ENCODE measurements around the gene CEP112. TPM values are rescaled to one million over a fixed set of nuclear protein-coding genes. Genes with fewer than 3 reads are reported as not detected.
"Not testable (repeated sequence)": the region's sequence is repeated elsewhere in the genome, so short reads cannot be mapped to it uniquely, and the experiment has no call there.

The CEP112 gene
- total RNA-seq, 1 experiment from 2014 or later: 41.6 TPM

DNA sequence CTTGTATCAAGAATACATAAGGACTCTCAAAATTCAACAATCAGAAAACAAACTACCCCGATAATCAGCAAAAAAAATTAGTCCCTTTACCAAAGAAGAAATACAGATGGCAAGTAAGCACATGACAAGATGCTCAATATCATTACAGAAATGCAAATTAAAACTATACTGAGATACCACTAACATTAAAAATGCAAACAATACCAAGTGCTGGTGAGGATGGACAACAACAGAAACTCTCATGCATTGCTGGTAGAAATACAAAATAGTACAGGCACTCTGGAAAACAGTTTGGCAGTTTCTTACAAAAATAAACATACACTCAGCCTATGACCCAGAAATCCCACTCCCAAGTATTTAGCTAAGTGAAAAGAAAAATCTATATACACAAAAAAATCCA, 7.5 kb downstream of the CEP112 start:
- no peak for DNase-seq
- H3K9me3 ChIP-seq (replicated peaks): 0 out of 2 replicates have a peak, but pooled peaks cover 5% of the 10 kb centered on the region
- H3K4me1 ChIP-seq: peaks cover 14% of the 10 kb centered on the region
- no peak overlapping the region for H3K4me3 ChIP-seq
- H3K27ac ChIP-seq: no peak overlapping the region
- peaks cover 80% of the 10 kb centered on the region for H3K36me3 ChIP-seq
- H3K27me3 ChIP-seq: no peaks in the 10 kb centered on the region

DNA sequence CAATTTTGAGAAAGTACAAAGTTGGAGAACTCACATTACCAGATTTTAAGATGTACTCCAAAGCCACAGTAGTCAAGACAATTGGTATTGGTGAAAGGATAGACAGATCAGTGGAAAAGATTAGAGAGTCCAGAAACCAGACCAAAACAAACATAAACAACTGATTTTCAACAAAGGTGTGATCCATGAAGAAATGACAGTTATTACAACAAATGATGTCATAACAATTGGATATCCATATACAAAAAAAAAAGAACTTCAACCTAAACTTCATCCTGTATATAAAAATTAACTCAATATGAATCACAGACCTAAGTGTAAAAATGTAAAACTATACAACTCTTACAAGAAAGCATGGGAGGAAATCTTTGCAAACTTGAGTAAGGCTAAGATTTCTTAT, 8.4 kb downstream of the CEP112 start:
- Histone ChIP-seq H3K27me3 (no peaks in the 10 kb centered on the region), H3K4me3 (no peak overlapping the region), H3K4me1 (peaks cover 8% of the 10 kb centered on the region), H3K9me3 (replicated peaks) (0 out of 2 replicates have a peak, but pooled peaks cover 5% of the 10 kb centered on the region), H3K27ac (no peak overlapping the region), H3K36me3 (peaks cover 81% of the 10 kb centered on the region)
- no peak for DNase-seq

DNA sequence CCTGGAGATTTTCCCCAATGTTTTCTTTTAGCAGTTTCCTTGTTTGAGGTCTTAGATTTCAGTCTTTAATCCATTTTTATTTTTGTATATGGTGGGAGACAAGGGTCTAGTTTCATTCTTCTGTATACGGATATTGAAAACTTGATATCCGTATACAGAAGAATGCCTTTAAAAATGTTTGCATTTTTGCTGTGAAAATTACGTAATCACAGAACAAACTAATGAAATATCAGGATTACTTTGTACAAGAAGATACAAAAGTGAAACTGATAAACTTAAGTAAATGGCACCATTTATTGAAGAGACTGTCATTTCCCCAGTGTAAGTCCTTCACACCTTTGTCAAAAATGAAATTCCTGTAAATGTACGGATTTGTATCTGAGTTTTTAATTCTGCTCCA, 13.3 kb downstream of the CEP112 start:
- Histone ChIP-seq H3K36me3 (peaks cover 99% of the 10 kb centered on the region), H3K9me3 (replicated peaks) (no peaks in the 10 kb centered on the region), H3K4me3 (no peak overlapping the region), H3K27ac (no peak overlapping the region), H3K4me1 (no peaks in the 10 kb centered on the region), H3K27me3 (no peaks in the 10 kb centered on the region)
- DNase-seq: no peak

DNA sequence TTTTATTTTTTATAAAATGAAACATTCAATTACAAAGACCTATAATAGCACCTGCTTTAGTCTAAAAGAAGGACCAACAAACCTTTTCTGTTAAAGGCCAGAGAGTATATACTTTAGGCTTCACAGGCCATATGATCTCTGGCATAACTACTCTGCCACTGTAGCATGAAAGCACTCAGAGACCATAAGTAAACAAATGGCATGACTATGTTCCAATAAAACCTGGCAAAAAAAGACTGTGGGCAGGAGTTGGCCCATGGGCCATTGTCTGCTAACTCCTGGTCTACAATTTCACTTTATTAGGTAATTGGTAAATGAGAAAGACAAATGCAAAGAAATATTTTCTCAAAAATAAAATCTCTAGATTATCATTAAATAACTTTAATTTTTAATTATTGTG, 14.9 kb downstream of the CEP112 start:
- Histone ChIP-seq H3K27me3 (no peaks in the 10 kb centered on the region), H3K4me1 (no peaks in the 10 kb centered on the region), H3K36me3 (peaks cover 99% of the 10 kb centered on the region), H3K9me3 (replicated peaks) (no peaks in the 10 kb centered on the region), H3K4me3 (no peak overlapping the region), H3K27ac (no peak overlapping the region)
- DNase-seq: no peak

DNA sequence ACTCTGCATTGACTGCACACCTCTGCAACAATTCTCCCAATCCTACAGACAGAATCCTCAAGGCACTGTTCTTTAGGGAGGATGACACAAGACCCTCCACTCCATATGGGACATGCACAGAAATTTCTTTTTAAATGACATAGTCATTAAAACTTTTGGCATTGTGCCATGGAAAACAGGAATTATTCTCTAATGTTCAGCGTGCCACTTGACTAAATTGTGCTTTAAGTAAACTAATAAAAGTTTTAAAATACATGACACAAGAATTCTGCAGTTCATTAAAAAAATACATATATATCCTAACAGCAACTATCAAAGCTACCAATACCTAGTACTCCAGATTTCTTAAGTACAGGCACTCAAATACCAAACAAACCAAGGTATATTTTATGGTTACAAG, 16.0 kb downstream of the CEP112 start:
- Histone ChIP-seq H3K4me3 (no peak overlapping the region), H3K4me1 (no peaks in the 10 kb centered on the region), H3K27me3 (no peaks in the 10 kb centered on the region), H3K36me3 (peaks cover 94% of the 10 kb centered on the region), H3K27ac (no peak overlapping the region), H3K9me3 (replicated peaks) (no peaks in the 10 kb centered on the region)
- DNase-seq: no peak

DNA sequence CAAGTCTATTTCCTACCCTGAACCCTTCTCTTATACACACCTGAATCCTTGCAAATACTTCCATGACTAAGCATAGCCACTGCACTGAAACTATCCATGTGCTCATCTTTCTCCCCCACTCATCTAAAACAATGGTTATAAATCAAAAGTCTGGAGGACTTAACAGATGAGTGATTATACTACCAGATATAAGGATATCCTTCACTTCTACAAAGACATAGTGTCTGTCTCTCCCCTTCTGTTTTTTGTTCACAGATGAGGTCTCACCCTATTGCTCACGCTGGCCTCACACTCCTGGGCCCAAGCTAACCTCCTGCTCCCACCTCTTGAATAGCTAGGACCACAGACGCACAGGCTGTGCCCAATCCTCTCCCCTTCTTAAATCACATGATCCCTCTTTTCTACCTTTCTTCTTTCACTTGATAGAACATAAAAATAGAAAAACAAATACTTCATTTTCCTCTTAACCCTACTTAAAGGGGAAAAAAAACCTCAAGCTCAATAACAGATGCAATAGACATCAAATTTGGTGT, 19.2 kb downstream of the CEP112 start:
- no peaks in the 10 kb centered on the region for H3K9me3 ChIP-seq (replicated peaks)
- no peaks in the 10 kb centered on the region for H3K27me3 ChIP-seq
- no peak overlapping the region for H3K4me3 ChIP-seq
- no peaks in the 10 kb centered on the region; the same call in 1 of the 2 replicates for H3K4me1 ChIP-seq
- peaks cover 87% of the 10 kb centered on the region for H3K36me3 ChIP-seq
- DNase-seq: no peak
- no peak overlapping the region for H3K27ac ChIP-seq

DNA sequence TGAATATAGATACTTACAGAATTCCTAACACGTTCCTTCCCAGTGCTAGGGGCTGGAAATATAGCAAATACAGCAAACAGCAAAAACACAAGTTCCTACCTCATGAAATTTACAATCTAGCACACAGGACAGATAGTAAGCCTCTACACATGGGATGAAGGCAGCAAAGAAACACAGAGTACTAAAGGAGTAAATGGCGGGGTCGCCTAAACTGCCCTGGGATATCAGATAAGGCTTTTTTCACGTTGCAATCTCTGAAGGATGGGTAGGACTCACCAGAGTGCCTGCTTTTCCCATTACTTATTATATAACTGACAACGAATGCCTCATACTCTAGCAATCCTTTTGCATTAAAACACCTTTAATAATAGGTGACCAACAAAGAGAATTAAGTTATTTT, 19.8 kb downstream of the CEP112 start:
- H3K27ac ChIP-seq: no peak overlapping the region
- H3K36me3 ChIP-seq: peaks cover 87% of the 10 kb centered on the region
- no peaks in the 10 kb centered on the region for H3K27me3 ChIP-seq
- H3K9me3 ChIP-seq (replicated peaks): no peaks in the 10 kb centered on the region
- no peaks in the 10 kb centered on the region; the same call in 1 of the 2 replicates for H3K4me1 ChIP-seq
- DNase-seq: no peak
- no peak overlapping the region for H3K4me3 ChIP-seq

DNA sequence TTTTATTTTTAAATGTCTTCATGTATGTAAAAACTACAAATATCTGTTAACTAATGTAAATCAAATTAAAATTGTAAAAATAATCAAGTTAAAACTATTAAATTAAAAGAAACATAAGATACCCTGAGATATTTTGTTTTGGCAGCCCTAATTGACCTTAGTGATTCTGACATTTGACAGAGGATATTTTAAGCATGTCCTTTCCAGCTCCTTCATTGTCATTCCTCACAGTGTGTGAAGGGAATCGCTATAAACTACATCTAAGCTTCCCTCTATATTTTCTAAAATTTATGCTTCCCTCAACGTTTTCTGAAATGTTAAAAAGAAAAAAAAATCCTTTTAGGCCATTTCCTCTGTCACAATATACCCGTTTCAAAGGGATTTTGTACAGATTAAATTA, 20.2 kb downstream of the CEP112 start:
- no peaks in the 10 kb centered on the region for H3K9me3 ChIP-seq (replicated peaks)
- H3K4me3 ChIP-seq: no peak overlapping the region
- H3K4me1 ChIP-seq: no peaks in the 10 kb centered on the region; the same call in 1 of the 2 replicates
- no peaks in the 10 kb centered on the region for H3K27me3 ChIP-seq
- DNase-seq: no peak
- no peak overlapping the region for H3K27ac ChIP-seq
- peaks cover 87% of the 10 kb centered on the region for H3K36me3 ChIP-seq

DNA sequence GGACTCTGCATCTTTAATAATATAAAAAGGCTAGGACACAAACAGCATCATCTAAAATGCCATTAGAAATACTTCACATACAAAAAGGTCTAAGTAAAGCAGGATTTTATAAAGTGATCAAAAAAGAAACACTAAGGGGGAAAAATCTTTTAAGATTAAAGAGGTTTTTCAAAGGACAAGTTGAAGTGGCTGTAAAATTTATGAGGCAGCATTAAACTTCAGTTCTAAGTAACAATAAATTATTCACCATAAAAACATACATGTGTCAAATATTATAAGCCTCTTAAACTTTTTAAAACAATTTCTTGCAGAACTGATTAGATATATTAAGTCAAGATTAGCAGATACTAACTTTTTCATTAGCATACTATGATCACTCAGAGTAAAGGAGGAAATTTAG, 20.8 kb downstream of the CEP112 start:
- Histone ChIP-seq H3K4me3 (no peak overlapping the region), H3K4me1 (no peaks in the 10 kb centered on the region; the same call in 1 of the 2 replicates), H3K9me3 (replicated peaks) (no peaks in the 10 kb centered on the region), H3K27ac (no peak overlapping the region), H3K36me3 (peaks cover 81% of the 10 kb centered on the region), H3K27me3 (no peaks in the 10 kb centered on the region)
- DNase-seq: no peak

DNA sequence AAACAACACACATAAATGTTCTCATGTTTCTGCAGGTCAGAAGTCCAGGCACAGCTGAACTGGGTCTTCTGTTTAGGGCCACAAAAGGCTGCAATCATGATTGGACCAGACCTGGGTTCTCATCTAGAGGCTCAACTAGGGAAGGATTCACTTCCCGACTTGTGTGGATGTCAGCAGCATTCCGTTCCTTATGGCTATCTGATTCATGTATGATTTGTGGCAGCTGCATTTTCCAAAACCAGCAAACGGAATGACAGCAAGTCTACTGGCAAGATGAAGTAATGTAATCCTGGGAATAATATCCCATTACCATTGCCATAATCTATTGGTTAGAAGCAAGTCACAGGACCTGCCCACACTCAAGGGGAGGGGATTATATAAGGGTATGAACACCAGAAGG, 22.1 kb downstream of the CEP112 start:
- Histone ChIP-seq H3K27me3 (no peaks in the 10 kb centered on the region), H3K4me1 (no peaks in the 10 kb centered on the region; the same call in 1 of the 2 replicates), H3K27ac (no peak overlapping the region), H3K4me3 (no peak overlapping the region), H3K9me3 (replicated peaks) (no peaks in the 10 kb centered on the region), H3K36me3 (peaks cover 79% of the 10 kb centered on the region)
- peak in 1 of 2 experiments; percentile 17 for DNase-seq

DNA sequence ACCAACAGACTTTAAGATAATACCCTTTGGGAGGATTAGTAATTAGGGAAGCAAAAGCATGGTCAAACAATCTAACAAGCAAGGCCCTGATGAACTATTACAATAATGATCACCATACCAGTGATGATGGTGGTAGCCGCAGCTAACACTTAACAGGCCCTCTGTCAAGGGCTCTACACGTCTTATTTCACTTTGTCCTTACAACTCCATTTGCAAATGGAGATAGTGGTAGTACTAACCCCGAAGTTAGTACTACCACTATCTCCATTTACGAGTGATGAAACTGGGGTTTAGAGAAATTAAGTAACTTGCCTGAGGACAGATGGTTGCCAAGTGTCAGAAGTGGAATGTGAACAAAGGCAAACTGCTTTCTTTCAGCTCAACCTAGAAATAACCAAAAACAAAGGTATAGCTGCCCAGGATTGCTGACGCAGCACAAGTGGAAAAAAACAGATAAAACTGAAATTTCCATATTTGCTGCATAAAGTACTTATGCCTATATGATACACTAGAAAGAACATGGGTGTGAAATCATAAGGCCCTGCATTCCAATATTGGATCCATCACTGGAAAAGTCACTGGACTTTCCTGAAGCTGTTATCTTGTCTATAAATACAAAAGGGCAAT, 24.6 kb downstream of the CEP112 start:
- no peak overlapping the region for H3K4me3 ChIP-seq
- H3K36me3 ChIP-seq: peaks cover 63% of the 10 kb centered on the region
- no peaks in the 10 kb centered on the region; the same call in 1 of the 2 replicates for H3K4me1 ChIP-seq
- DNase-seq: no peak
- no peaks in the 10 kb centered on the region for H3K9me3 ChIP-seq (replicated peaks)
- H3K27ac ChIP-seq: no peak overlapping the region
- no peaks in the 10 kb centered on the region for H3K27me3 ChIP-seq

DNA sequence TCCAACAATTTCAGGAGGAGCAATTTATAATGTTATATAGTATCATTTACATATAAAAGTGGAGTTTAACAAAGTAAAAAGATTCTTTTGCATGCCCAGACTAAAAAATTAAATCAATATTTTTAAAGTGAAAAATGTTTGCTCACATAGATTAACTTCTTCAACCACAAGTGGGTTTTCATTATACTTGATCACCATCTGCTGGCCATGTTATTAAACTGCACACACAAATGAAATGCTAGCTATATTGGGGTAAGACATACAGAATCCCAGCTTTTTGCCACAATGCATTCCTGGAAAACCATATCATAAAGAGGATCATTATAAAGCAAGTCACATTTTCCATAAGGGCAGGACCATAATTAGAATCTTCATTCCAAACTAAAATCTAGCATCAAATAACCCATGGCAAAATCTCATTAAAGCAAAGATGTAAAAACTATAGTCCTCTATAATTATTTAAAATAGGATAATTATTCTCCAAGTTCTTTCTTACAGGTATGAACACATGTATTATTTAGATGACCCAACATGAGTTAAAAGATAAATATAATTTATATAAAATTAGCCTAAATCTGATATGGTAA, 26.3 kb downstream of the CEP112 start:
- Histone ChIP-seq H3K4me3 (no peak overlapping the region), H3K36me3 (peaks cover 66% of the 10 kb centered on the region), H3K9me3 (replicated peaks) (peaks cover 7% of the 10 kb centered on the region), H3K27me3 (no peaks in the 10 kb centered on the region), H3K4me1 (no peaks in the 10 kb centered on the region; the same call in 1 of the 2 replicates), H3K27ac (no peak overlapping the region)
- peak in 1 of 2 experiments; percentile 78 for DNase-seq

DNA sequence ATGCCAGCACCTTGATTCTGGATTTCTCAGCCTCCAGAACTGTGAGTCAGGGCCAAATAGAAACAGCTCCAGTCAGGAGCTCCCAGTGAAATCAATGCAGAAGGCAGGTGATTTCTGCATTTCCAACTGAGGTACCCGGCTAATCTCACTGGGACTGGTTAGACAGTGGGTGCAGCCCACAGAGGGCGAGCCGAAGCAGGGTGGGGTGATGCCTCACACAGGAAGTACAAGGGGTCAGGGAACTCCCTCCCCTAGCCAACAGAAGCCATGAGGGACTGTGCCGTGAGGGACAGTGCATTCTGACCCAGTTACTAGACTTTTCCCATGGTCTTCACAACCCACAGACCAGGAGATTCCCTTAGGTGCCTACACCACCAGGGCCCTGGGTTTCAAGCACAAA, 36.9 kb downstream of the CEP112 start:
- H3K9me3 ChIP-seq (replicated peaks): peaks cover 12% of the 10 kb centered on the region; the same call in 1 of the 2 replicates
- not testable (repeated sequence) for H3K4me1 ChIP-seq, H3K4me3 ChIP-seq, H3K27ac ChIP-seq, DNase-seq, H3K27me3 ChIP-seq
- peaks cover 72% of the 10 kb centered on the region for H3K36me3 ChIP-seq

DNA sequence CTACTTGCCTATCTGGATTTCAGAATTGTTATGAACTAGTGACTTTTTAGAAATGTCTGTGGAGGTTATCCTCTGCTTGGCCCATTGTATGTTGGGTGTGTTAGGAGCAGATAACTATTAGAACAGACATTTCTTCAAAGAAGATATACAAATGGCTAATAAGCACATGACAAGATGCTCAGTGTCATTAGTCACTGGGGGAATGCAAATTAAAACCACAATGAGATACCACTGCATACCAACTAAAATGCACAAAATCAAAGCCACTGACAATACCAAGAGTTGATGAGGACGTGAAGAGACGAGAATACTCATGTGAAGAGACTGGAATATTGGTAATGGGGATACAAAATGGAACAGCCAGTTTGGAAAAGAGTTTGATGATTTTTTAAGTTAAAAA, 39.2 kb downstream of the CEP112 start:
- no peak overlapping the region for H3K4me3 ChIP-seq
- peaks cover 75% of the 10 kb centered on the region for H3K36me3 ChIP-seq
- no peaks in the 10 kb centered on the region for H3K27me3 ChIP-seq
- H3K9me3 ChIP-seq (replicated peaks): 0 out of 2 replicates have a peak, but pooled peaks cover 4% of the 10 kb centered on the region
- H3K4me1 ChIP-seq: no peaks in the 10 kb centered on the region
- H3K27ac ChIP-seq: no peak overlapping the region
- DNase-seq: no peak

DNA sequence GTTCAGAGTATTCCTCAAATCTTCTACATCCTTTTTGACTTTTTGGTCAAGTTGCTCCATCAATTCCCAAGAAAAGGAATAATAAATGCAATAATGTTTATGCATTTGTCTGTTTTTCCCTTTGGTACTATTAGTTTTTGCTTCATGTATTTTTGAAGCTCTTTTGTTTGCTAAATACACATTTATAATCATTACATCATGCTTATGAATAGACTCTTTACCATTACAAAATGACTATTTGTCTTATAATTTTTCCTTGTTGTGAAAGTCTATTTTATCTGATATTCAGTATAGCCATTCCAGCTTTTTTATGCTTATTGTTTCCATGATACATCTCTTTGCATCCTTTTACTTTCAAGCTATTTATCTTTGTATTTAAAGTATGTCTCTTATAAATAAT, 41.2 kb downstream of the CEP112 start:
- Histone ChIP-seq H3K27ac (no peak overlapping the region), H3K9me3 (replicated peaks) (no peaks in the 10 kb centered on the region), H3K36me3 (peaks cover 76% of the 10 kb centered on the region), H3K27me3 (no peaks in the 10 kb centered on the region), H3K4me1 (no peaks in the 10 kb centered on the region), H3K4me3 (no peak overlapping the region)
- DNase-seq: no peak
